HCT116 (cell line): ENCODE data around the gene NPR3. TPM values are rescaled to one million over a fixed set of nuclear protein-coding genes. Genes with fewer than 3 reads are reported as not detected.

ENCODE experiments used
- ATAC-seq: fragments of 200-7000 bp; cut with Tn5 transposase; 2 replicates; pipeline ENCODE4 v1.9.1; 2020; ENCODE audit warnings: mild to moderate bottlenecking, moderate library complexity
- BruUV-seq: library from RNA; stranded (reverse); fragments of 400-500 nt; replicated peaks from 2 replicates; lab custom pipeline; 2021; lab: Mats Ljungman, UMichigan
- CTCF ChIA-PET: fragments of 300-600 bp; sonication (Branson Sonifier 250); formaldehyde crosslinking; loops from one replicate; lab custom pipeline; 2021; ENCODE audit warnings: antibody characterized with exemption; lab: Charles Lee
- POLR2A ChIA-PET: fragments of 300-600, 350-600 bp; sonication (Branson Sonifier 250); formaldehyde crosslinking; loops from one replicate; lab custom pipeline; 2021; ENCODE audit warnings: antibody characterized with exemption; lab: Charles Lee
- RAD21 ChIA-PET, 2 experiments: fragments of 300-600 bp; sonication (Branson Sonifier 250); formaldehyde crosslinking; loops; one replicate each; lab custom pipeline; 2023; ENCODE audit warnings: low total read pairs in 2 of 2; ENCODE audit not compliant: uncharacterized antibody in 2 of 2, unreplicated experiment in 2 of 2, low non-redundant PET in 1 of 2; lab: Charles Lee
- DNase-seq: peaks from one replicate; pipeline ENCODE4 v3.0.0-alpha.2; 2010; ENCODE audit warnings: low read depth, low spot score
- H2AFZ ChIP-seq: fragments of 200-600 bp; shearing (Covaris generic), sonication (generic); 2 replicates; pipeline ENCODE4 v1.6.1; 2017; ENCODE audit warnings: low read depth, mixed run types, mixed read lengths, antibody characterized with exemption, low read length; ENCODE audit not compliant: poor library complexity, severe bottlenecking
- H3K27ac ChIP-seq: 2 replicates; pipeline ENCODE4 v1.5.1; 2012; ENCODE audit warnings: low read depth, low read length
- H3K27me3 ChIP-seq: fragments of 200-600 bp; sonication (generic); 2 replicates; pipeline ENCODE4 v1.6.1; 2016; ENCODE audit warnings: mixed run types, low read length, mixed read lengths; ENCODE audit not compliant: insufficient read depth
- H3K36me3 ChIP-seq, 2 experiments: fragments of 200-500 bp in 1 of 2; fragments of 200-600 bp in 1 of 2; sonication (Bioruptor generic) in 1 of 2; sonication (generic) in 1 of 2; 2 replicates each; pipeline versions ENCODE4 v1.5.1 to v1.6.1; 2014 to 2016; ENCODE audit warnings: low read length in 2 of 2, inconsistent platforms in 1 of 2, mixed read lengths in 1 of 2, mixed run types in 1 of 2; ENCODE audit not compliant: insufficient read depth in 2 of 2, control insufficient read depth in 1 of 2
- H3K4me1 ChIP-seq, 2 experiments: fragments of 200-600 bp in 1 of 2; sonication (generic) in 1 of 2; 2 replicates each; pipeline versions ENCODE4 v1.5.1 to v1.6.1; 2012 to 2017; ENCODE audit warnings: low read length in 2 of 2, inconsistent platforms in 1 of 2, mild to moderate bottlenecking in 1 of 2, mixed read lengths in 1 of 2, mixed run types in 1 of 2, moderate library complexity in 1 of 2; ENCODE audit not compliant: insufficient read depth in 2 of 2, control insufficient read depth in 1 of 2
- H3K4me2 ChIP-seq: fragments of 200-600 bp; sonication (generic); 2 replicates; pipeline ENCODE4 v1.6.1; 2017; ENCODE audit warnings: mixed run types, low read length, mixed read lengths
- H3K4me3 ChIP-seq, 2 experiments: fragments of 200-600 bp in 1 of 2; sonication (generic) in 1 of 2; replicated peaks in 1 of 2; 2 replicates each; pipeline ENCODE4 v1.5.1; 2011 to 2016; ENCODE audit warnings: low read length in 2 of 2, control low read depth in 1 of 2, low read depth in 1 of 2, mild to moderate bottlenecking in 1 of 2, mixed read lengths in 1 of 2, mixed run types in 1 of 2
- H3K79me2 ChIP-seq: fragments of 200-600 bp; sonication (generic); 2 replicates; pipeline ENCODE4 v1.6.1; 2017; ENCODE audit warnings: mild to moderate bottlenecking, mixed run types, low read length, moderate library complexity, mixed read lengths; ENCODE audit not compliant: insufficient read depth
- H3K9ac ChIP-seq: fragments of 200-600 bp; sonication (generic); 2 replicates; pipeline ENCODE4 v1.6.1; 2016; ENCODE audit warnings: low read length, mixed read lengths
- H3K9me2 ChIP-seq: fragments of 200-600 bp; sonication (generic), shearing (Covaris generic); 2 replicates; pipeline ENCODE4 v1.6.1; 2017; ENCODE audit warnings: mixed run types, mild to moderate bottlenecking, moderate library complexity; ENCODE audit not compliant: insufficient read depth
- H3K9me3 ChIP-seq, 2 experiments: fragments of 200-500 bp in 1 of 2; fragments of 200-600 bp in 1 of 2; sonication (Bioruptor generic) in 1 of 2; sonication (generic) in 1 of 2; 2 replicates each; pipeline ENCODE4 v1.6.1; 2014 to 2017; ENCODE audit warnings: low read length in 2 of 2, mixed read lengths in 2 of 2, inconsistent platforms in 1 of 2, low read depth in 1 of 2, mild to moderate bottlenecking in 1 of 2, mixed run types in 1 of 2, moderate library complexity in 1 of 2; ENCODE audit not compliant: control insufficient read depth in 1 of 2, insufficient read depth in 1 of 2
- H4K20me1 ChIP-seq: fragments of 200-600 bp; sonication (generic), shearing (Covaris generic); 2 replicates; pipeline ENCODE4 v1.6.1; 2017; ENCODE audit warnings: mixed run types, mild to moderate bottlenecking, moderate library complexity; ENCODE audit not compliant: insufficient read depth
- EGR1 ChIP-seq: IDR thresholded peaks from 2 replicates; pipeline ENCODE4 v1.6.1; 2012; ENCODE audit warnings: low read depth
- RAD21 ChIP-seq: IDR thresholded peaks from 2 replicates; pipeline ENCODE4 v1.6.1; 2012; ENCODE audit warnings: low read depth, mild to moderate bottlenecking
- SIN3A ChIP-seq: IDR thresholded peaks from 2 replicates; pipeline ENCODE4 v1.6.1; 2012; ENCODE audit warnings: low read depth
- intact Hi-C: fragments of 100-400 bp; cut with micrococcal nuclease; formaldehyde crosslinking; loops from 2 replicates; pipeline ENCODE4 v1.10.0; 2022
- total RNA-seq: library from RNA; stranded (reverse); gene quantifications from one replicate; pipeline ENCODE4 v1.2.1, GENCODE V29; 2021; ENCODE audit not compliant: unreplicated experiment

The NPR3 gene
- total RNA-seq, 1 experiment from 2014 or later: 0.39 TPM

DNA sequence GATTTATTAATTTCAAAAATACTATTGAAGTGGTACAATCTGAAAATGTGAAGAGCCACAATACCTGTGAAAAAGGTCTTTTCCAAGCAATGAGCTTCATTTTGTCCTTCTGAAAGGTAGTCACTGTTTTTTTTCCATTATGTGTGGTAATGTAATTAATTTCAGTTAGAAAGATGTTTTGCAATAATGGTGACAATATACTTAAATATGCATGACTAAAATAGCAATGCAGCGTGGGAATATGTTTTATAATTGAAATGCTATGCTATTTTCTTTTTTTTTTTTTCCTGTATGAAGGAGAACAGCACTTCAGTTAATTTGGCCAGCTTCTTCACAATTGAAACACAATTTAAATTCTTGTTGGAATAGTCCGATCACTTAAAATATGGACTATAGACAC, 41.9 kb downstream of the NPR3 start:
- H3K9me2 ChIP-seq: no peaks in the 10 kb centered on the region
- ChIA-PET POLR2A (no interaction called here), CTCF (no interaction called here), RAD21 (no interaction called here)
- no peaks in the 10 kb centered on the region for H3K79me2 ChIP-seq
- H3K27ac ChIP-seq: no peak overlapping the region
- no peak for TF ChIP-seq EGR1
- no peak overlapping the region for H2AFZ ChIP-seq
- no peak overlapping the region for H3K4me2 ChIP-seq
- no peaks in the 10 kb centered on the region for H3K9me3 ChIP-seq
- H4K20me1 ChIP-seq: no peaks in the 10 kb centered on the region
- H3K9ac ChIP-seq: no peak overlapping the region
- intact Hi-C loops: no loop called here
- DNase-seq (no peak), ATAC-seq (no peak)
- no peak overlapping the region for H3K4me3 ChIP-seq
- no TSS peak for BruUV-seq
- no peaks in the 10 kb centered on the region for H3K4me1 ChIP-seq
- no peaks in the 10 kb centered on the region for H3K36me3 ChIP-seq
- no peaks in the 10 kb centered on the region for H3K27me3 ChIP-seq

DNA sequence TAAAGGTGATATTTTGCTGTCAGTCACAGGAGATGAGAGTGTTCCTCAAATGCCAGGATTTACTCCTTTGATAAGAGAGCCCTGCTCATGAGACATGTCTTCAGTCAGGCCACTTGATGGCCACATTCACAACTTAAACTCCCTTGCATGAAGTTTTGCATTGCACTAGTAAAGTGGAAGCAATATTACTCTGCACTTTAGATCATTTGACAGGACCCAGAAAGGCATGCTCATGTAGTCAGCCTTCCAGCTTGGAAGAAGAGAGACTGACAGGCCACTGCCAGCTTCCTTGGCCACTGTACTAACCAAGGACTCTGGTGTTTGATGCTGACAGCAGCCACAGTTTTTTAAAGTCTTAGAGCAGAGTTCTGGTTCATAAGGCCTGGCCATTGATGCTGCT, 42.6 kb downstream of the NPR3 start:
- no peak for DNase-seq
- Histone ChIP-seq H4K20me1 (no peaks in the 10 kb centered on the region), H3K27ac (no peak overlapping the region), H3K9ac (no peak overlapping the region), H3K4me3 (no peak overlapping the region), H2AFZ (no peak overlapping the region), H3K79me2 (no peaks in the 10 kb centered on the region), H3K9me2 (no peaks in the 10 kb centered on the region), H3K27me3 (no peaks in the 10 kb centered on the region), H3K9me3 (no peaks in the 10 kb centered on the region), H3K4me2 (no peak overlapping the region), H3K4me1 (no peaks in the 10 kb centered on the region), H3K36me3 (no peaks in the 10 kb centered on the region)
- intact Hi-C loops: no loop called here
- ChIA-PET RAD21 (no interaction called here), POLR2A (no interaction called here), CTCF (no interaction called here)
- peak; percentile 4; the same call in 1 of the 2 replicates for TF ChIP-seq RAD21
- TF ChIP-seq SIN3A: no peak
- no peak for ATAC-seq
- no TSS peak for BruUV-seq

DNA sequence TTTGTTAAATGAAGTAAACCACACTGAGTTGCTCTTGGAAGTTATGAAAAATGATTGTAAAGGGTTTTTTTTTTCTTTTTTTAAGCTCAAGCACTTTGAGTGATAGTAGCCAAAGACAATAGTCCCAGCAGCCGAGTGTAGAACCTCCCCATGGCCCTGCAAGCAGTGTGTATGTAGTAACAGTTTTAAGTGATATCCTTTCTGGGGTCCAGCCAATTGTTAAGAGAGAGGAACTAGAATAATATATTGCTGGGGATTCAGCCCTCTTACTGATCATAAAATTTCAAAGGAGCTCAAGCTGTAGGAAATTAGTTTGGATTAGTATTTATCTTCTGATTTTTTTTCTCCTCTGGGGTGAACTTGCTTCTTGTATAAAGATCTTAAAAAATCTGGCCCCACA, 43.2 kb downstream of the NPR3 start:
- H3K9me3 ChIP-seq: no peaks in the 10 kb centered on the region
- no peak for ATAC-seq
- H3K4me1 ChIP-seq: no peaks in the 10 kb centered on the region
- H3K27me3 ChIP-seq: no peaks in the 10 kb centered on the region
- ChIA-PET RAD21 (no interaction called here), POLR2A (no interaction called here), CTCF (no interaction called here)
- H3K79me2 ChIP-seq: no peaks in the 10 kb centered on the region
- no peak overlapping the region for H2AFZ ChIP-seq
- no peak overlapping the region for H3K27ac ChIP-seq
- no peaks in the 10 kb centered on the region for H4K20me1 ChIP-seq
- no peaks in the 10 kb centered on the region for H3K36me3 ChIP-seq
- H3K4me2 ChIP-seq: no peak overlapping the region
- no peaks in the 10 kb centered on the region for H3K9me2 ChIP-seq
- no peak for TF ChIP-seq SIN3A
- H3K4me3 ChIP-seq: no peak overlapping the region
- no TSS peak for BruUV-seq
- intact Hi-C loops: no loop called here
- no peak for DNase-seq
- H3K9ac ChIP-seq: no peak overlapping the region
